Stromal cell of bone marrow (primary cell): ENCODE data around the gene SRRD.

Experiments used
- DNase-seq: peaks from one replicate; pipeline ENCODE4 v3.0.0-alpha.2; 2012; ENCODE audit warnings: low read depth

Gene SRRD

DNA sequence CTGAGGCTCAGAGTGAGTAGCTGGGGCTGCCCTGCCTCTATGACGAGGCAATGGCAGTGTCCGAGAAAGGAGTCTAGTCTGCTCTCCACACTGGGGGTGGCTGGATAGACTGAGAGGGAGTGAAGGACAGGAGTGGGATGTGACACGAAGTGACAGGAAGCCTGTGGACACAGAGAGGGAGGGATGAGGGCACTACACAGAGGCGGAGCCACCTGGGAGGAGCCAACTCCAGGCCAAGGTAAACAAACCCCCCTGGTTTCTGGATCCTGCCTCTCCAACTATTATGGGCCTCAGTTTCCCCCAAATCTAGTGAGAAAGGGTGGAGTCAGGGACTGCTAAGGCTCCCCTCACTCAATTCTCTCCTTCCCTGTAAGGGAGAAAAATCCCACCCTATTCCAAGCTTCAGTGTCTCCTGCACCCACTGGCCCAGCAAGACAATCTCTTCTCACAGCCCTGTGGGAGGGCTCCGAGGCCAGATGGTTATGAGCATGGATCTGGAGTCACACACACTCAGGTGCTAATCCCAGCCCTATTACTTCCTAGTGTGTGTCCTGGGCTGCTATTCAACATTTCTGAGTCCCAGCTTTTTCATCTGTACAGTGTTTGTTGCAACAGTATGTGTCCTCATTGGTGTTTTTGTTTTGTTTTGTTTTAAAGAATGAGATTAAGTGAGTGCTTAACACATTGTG, 29.7 kb upstream of the SRRD start:
- DNase-seq: no peak

DNA sequence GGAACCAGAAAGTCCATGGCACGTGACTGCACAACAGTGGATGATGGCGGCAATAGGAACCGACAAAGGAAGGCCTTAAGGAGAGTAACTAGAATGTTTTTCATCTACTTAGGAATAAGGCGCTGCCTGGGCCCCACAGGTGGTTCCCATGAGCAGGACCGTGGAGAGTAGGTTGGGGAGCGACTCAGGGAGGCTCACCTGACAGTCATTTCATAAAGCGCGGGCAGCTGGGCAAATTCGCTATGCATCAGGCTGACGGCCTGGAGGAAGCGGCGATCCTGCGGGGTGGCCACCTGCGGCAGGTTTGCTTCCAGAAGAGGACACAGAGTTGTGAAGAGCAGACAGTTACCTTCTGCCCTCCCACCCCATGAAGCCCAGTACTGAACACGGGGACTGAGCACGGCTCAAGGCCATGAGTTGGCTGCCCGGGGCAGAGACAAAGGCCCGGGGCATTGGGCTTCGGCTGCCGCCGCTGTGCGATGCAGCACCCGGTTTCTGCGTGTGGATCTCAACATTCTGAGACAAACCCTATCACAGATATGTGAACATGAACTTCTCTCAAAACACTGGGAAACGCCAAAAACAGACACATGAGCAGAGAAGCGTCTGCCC, 25.9 kb upstream of the SRRD start:
- DNase-seq: no peak

GRCh38 chr22:26460202-26460601, 23.5 kb upstream of the SRRD start:
- DNase-seq: no peak

DNA sequence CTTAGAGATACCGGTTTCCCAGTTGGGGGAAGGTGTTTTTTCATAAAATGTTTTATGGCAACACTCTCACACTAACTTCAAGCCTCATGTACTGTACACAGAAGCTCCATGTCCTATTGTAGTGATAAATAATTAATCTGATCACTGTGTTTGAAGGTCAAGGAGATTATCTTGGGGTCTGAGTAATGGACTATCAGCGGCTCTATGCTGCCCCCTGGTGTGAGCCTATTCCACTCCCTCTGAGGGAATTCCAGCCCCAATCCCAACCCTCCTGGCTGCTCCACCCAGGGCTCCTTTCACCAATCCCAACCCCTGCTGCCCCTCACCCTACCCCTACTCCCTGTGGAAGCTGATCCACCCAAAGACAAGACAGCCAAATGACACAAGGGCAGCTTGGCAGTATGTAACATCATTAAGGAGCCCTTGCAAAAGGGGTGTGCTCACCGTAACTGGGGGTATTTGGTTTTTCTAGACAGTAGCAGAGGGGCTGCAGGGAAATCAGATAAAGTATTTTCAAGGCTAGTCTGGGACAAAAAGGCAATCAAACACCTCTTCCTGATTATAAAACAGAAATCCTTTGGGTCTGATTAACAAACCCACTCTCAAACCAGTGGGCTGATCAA, 22.4 kb upstream of the SRRD start:
- no peak for DNase-seq

- DNase-seq: no peak
Measured at GRCh38 chr22:26462051-26462450, 21.6 kb upstream of the SRRD start.

- DNase-seq: no peak
Measured at GRCh38 chr22:26462641-26463040, 21.0 kb upstream of the SRRD start.

- no peak for DNase-seq
Measured at GRCh38 chr22:26463101-26463661, 20.5 kb upstream of the SRRD start.

GRCh38 chr22:26463688-26464087, 20.0 kb upstream of the SRRD start:
- DNase-seq: no peak

- DNase-seq: no peak
Measured at GRCh38 chr22:26464312-26464711, 19.4 kb upstream of the SRRD start.

- DNase-seq: no peak
Measured at GRCh38 chr22:26466196-26466595, 17.5 kb upstream of the SRRD start.

DNA sequence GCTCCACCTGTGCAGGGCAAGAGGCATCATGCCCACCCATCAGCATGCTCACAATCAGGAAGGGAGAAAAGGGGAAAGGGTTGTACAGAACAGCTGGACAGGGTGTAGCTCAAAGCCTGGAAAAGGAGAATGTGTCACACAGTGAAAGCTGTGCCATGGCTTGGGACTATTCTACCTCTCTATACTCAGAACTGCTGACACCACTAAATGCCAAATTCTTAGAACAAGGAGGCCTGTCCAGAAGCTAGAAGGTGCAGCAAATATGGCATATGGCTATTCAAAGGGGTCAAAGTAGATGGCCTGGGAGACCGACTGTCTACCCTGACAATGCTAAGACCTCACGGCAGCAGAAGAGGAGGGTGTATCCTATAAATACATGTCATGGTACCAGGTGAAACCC, 12.9 kb upstream of the SRRD start:
- no peak for DNase-seq

DNA sequence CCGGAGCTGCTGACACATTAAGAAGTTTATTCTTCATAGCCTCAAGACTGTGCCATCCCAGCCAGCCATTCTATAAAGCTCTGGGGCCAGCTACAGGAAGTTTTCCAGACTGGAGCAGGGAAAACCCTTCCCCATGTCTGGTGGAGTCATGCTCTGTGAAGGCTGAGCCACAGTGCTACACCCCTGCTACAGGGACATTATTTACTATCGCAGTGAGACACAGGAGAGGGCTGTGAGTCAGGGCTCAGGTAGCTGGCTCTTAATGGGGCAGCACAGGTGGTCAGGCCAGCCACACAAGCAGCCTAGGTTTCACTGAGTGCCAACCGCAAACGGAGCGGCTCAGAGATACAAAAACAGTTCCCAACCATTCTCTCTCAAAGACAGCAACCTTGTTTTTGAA, 12.2 kb upstream of the SRRD start:
- peak; percentile 61 for DNase-seq

DNA sequence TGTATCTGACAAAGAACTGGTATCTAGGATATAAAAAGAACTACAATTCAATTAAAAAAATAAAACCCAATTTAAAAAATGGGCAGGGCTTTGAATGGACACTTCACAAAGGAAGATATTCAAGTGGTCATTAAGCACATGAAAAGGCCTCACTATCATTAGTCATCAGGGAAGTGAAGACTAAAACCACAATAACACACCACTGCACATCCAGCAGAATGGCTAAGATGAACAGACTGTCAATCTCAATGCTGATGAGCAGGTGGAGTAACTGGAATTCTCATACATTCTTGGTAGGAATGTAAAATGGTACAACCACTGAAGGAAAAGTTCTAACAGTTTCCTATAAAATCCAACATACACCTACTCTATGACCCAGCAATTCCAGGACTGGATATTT, 9.0 kb upstream of the SRRD start:
- DNase-seq: no peak

DNA sequence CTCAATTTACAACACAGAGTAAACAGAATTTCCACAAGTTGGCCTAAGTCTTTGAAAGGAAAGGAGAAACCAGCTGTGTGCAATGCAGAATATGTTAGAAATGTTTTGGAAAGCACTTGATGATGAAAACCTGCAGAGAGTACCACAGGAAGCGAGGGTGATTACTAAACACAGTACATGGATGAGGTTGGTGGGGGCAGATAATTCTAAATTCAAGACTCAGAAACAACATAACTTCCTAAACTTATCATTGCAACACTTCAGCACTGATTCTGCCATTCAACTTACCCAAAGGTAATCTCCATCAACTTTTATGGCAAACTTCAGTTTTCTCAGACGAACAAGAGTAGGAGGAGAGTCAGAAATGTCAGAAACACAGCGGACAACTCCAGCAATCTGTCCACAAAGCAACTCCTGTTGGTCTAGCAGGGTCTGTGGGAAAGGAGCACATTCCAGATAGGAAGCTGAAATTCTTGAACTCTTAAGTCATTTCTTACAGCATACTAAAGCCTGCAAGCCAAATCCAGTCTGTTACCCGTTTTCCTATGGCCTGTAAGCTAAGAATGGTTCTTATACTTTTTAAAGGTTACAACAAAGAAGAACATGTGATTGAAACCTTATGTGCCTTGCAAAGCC, 6.9 kb upstream of the SRRD start:
- no peak for DNase-seq

GRCh38 chr22:26477341-26477731, 6.3 kb upstream of the SRRD start:
- DNase-seq: no peak

DNA sequence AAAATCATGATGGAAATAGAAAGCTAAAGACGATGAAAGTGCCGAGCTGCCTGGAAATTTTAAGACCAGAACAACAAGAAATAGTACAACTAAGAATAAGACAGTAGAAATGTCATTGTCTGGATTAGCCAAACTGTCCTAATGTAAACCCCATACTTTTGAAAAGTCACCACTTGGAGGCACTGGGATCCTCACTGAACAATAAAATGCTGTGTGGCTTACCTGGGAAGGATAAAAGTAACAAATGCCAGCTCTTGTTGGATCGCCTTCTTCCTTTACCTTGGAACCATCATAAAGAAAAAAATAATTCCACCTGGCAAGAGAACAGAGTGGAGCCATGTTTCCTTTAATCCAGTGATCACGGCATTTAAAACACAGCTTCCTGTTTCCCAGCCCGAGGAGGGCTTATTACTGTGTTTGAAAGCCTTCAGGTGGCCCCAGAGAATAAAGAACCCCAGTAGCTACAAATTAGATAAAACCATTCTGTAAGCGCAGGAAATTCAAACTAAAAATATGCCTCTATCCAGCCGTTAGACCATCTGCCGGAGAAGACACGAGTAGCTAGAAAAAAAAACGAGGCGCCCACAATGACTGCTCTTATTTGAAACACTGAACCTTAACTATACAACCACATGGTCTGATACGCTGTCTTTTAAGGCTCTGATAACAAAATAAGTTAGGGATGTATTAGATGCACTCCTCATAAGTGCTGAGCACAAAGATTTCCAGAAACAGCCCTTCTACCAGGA, 4.5 kb upstream of the SRRD start:
- DNase-seq: no peak

DNA sequence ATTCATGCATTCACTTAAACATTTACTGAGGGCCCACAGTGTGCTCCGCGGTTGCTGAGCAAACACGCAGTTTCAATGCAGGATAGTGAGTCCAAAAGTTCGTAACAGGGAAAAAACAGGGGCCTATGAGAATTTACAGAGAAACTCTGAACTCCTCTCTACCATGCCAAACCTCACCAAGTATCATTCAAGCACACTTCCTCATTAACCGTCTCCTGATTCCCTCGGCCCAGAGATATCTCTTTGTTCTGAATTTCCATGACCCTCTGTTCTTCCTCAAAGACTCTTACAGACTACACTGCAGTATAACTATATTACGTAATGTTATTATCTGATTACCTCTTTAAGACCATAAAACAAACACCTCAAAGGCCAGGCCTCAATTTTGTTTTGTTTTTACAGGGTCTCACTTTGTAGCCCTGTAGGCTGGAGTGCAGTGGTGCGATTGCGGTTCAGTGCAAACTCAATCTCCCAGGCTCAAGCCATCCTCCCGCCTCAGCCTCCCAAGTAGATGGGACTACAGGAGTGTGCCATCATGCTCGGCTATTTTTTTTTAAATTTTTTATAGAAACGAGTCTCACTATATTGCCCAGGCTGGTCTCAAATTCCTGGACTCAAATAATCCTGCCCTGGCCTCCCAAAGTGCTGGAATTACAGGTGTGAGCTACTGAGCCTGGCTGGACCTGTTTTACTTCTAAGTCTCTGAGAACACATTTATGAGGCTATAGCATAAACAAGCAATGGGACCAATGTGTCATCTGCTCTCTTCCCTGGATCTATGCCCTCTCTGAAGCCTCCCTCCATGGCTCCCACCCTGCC, 3.7 kb upstream of the SRRD start:
- DNase-seq: no peak

DNA sequence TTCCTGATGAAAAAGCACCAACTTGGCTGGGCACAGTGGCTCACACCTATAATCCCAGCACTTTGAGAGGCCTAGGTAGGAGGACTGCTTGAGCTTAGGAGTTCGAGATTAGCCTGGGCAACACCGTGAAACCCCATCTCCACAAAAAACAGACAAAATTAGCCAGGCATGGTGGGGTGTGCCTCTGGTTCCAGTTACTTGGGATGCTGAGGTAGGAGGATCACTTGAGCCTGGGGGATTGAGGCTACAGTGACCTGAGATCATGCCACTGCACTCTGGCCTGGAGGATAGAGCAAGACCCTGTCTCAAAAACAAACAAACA, 3.1 kb upstream of the SRRD start:
- no peak for DNase-seq

- DNase-seq: no peak
Measured at GRCh38 chr22:26481112-26481693, 2.5 kb upstream of the SRRD start.

- DNase-seq: no peak
Measured at GRCh38 chr22:26481694-26482093, 2.0 kb upstream of the SRRD start.

DNA sequence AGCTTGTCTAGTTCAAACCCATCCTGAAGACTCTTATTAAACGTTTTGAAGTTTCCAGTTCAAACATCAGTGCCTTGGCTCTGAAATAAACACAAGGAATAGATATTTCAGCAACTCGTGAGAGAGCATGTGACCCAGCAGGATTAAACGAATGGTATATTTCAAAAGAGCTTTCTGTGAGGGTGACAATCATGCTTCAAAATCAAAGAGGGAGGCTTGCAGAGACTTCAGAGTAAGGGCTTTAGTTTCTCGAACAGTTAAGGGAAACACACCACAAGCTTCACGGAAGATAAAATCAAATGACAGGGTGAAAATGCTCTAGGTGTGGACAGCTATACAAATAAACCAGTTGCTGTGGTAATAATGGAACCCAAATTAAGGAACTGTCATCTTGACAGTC, 1.5 kb upstream of the SRRD start:
- DNase-seq: no peak
